HG02885 (cell line): Measurements from ENCODE around the gene SMPX.
A peak's percentile ranks its signal among the peaks of the same experiment; 100 is the strongest.
"Not testable (repeated sequence)": the region's sequence is repeated elsewhere in the genome, so short reads cannot be mapped to it uniquely, and the experiment has no call there.

ENCODE experiments used
- ATAC-seq: cut with Tn5 transposase; IDR thresholded peaks from one replicate; pipeline ENCODE4 v1.9.1; 2021; ENCODE audit warnings: mild to moderate bottlenecking; ENCODE audit not compliant: unreplicated experiment, poor library complexity

SMPX gene

GRCh38 chrX:21757960-21758359 lies at the start of gene SMPX:
Gene SMPX, minus strand, starts transcription at chrX:21758116. Its CDS starts 3,826 bp downstream, at chrX:21754290.
- no peak for ATAC-seq

GRCh38 chrX:21806691-21807090 lies 48.8 kb upstream of the SMPX start:
- ATAC-seq: no peak

- no peak for ATAC-seq
Measured at GRCh38 chrX:21802839-21803238, 44.9 kb upstream of the SMPX start.

- ATAC-seq: no peak
Measured at GRCh38 chrX:21802054-21802670, 44.2 kb upstream of the SMPX start.

GRCh38 chrX:21800344-21800770 lies 42.4 kb upstream of the SMPX start:
- no peak for ATAC-seq

GRCh38 chrX:21799767-21800166 lies 41.9 kb upstream of the SMPX start:
- ATAC-seq: no peak

- peak; percentile 88 for ATAC-seq
Measured at GRCh38 chrX:21798677-21799219, 40.8 kb upstream of the SMPX start.

GRCh38 chrX:21781976-21782375 lies 24.1 kb upstream of the SMPX start:
- ATAC-seq: no peak

- peak; percentile 80 for ATAC-seq
Measured at GRCh38 chrX:21781525-21781924, 23.6 kb upstream of the SMPX start.

- ATAC-seq: no peak
Measured at GRCh38 chrX:21779095-21779494, 21.2 kb upstream of the SMPX start.

GRCh38 chrX:21778236-21778635 lies 20.3 kb upstream of the SMPX start:
- ATAC-seq: no peak

- ATAC-seq: not testable (repeated sequence)
Measured at GRCh38 chrX:21775128-21775527, 17.2 kb upstream of the SMPX start.

- not testable (repeated sequence) for ATAC-seq
Measured at GRCh38 chrX:21773036-21773435, 15.1 kb upstream of the SMPX start.

GRCh38 chrX:21770631-21771321 lies 12.9 kb upstream of the SMPX start:
- ATAC-seq: no peak

- no peak for ATAC-seq
Measured at GRCh38 chrX:21766101-21766500, 8.2 kb upstream of the SMPX start.

GRCh38 chrX:21764008-21764407 lies 6.1 kb upstream of the SMPX start:
- no peak for ATAC-seq

- no peak for ATAC-seq
Measured at GRCh38 chrX:21758488-21758887, 572 bp upstream of the SMPX start.

GRCh38 chrX:21756785-21757529 lies 959 bp downstream of the SMPX start:
- no peak for ATAC-seq

GRCh38 chrX:21749924-21750323 lies 8.0 kb downstream of the SMPX start:
- no peak for ATAC-seq

- no peak for ATAC-seq
Measured at GRCh38 chrX:21748235-21748634, 9.7 kb downstream of the SMPX start.

- no peak for ATAC-seq
Measured at GRCh38 chrX:21747558-21747957, 10.4 kb downstream of the SMPX start.
